Hematopoietic multipotent progenitor cell treated with erythropoietin and hydrocortisone succinate and interleukin-3 and kit ligand, for 17 days (in vitro differentiated cells): ENCODE results near the gene SMYD3.
"Not testable (repeated sequence)": the region's sequence is repeated elsewhere in the genome, so short reads cannot be mapped to it uniquely, and the experiment has no call there.

Experiments
- DNase-seq: peaks from one replicate; pipeline ENCODE4 v3.0.0-alpha.2; 2015; ENCODE audit warnings: low spot score

The SMYD3 gene

GRCh38 chr1:246355411-246356230 lies 151.5 kb downstream of the SMYD3 start:
- no peak for DNase-seq

- DNase-seq = no peak
Measured at GRCh38 chr1:246351721-246352120, 155.4 kb downstream of the SMYD3 start.

- DNase-seq = no peak
Measured at GRCh38 chr1:246350745-246351144, 156.3 kb downstream of the SMYD3 start.

- DNase-seq = no peak
Measured at GRCh38 chr1:246343937-246344336, 163.1 kb downstream of the SMYD3 start.

GRCh38 chr1:246343251-246343650 lies 163.8 kb downstream of the SMYD3 start:
- no peak for DNase-seq

GRCh38 chr1:246338546-246338945 lies 168.5 kb downstream of the SMYD3 start:
- DNase-seq = no peak

GRCh38 chr1:246338098-246338497 lies 169.0 kb downstream of the SMYD3 start:
- DNase-seq = no peak

- DNase-seq = no peak
Measured at GRCh38 chr1:246335151-246335550, 171.9 kb downstream of the SMYD3 start.

- DNase-seq = no peak
Measured at GRCh38 chr1:246333855-246334254, 173.2 kb downstream of the SMYD3 start.

- DNase-seq = no peak
Measured at GRCh38 chr1:246332078-246332477, 175.0 kb downstream of the SMYD3 start.

- DNase-seq = no peak
Measured at GRCh38 chr1:246329900-246330299, 177.2 kb downstream of the SMYD3 start.

GRCh38 chr1:246329292-246329691 lies 177.8 kb downstream of the SMYD3 start:
- DNase-seq = not testable (repeated sequence)

GRCh38 chr1:246324711-246325110 lies 182.4 kb downstream of the SMYD3 start:
- DNase-seq = no peak

- not testable (repeated sequence) for DNase-seq
Measured at GRCh38 chr1:246324033-246324432, 183.0 kb downstream of the SMYD3 start.

GRCh38 chr1:246320286-246320685 lies 186.8 kb downstream of the SMYD3 start:
- no peak for DNase-seq

- no peak for DNase-seq
Measured at GRCh38 chr1:246319083-246319714, 187.9 kb downstream of the SMYD3 start.

- no peak for DNase-seq
Measured at GRCh38 chr1:246318622-246319021, 188.5 kb downstream of the SMYD3 start.

- no peak for DNase-seq
Measured at GRCh38 chr1:246318036-246318359, 189.1 kb downstream of the SMYD3 start.

- no peak for DNase-seq
Measured at GRCh38 chr1:246317332-246318035, 189.6 kb downstream of the SMYD3 start.

- no peak for DNase-seq
Measured at GRCh38 chr1:246311461-246311860, 195.6 kb downstream of the SMYD3 start.

GRCh38 chr1:246309247-246309884 lies 197.7 kb downstream of the SMYD3 start:
- DNase-seq = no peak

- DNase-seq = no peak
Measured at GRCh38 chr1:246308533-246309075, 198.5 kb downstream of the SMYD3 start.
